NOMO-1 treated with DMSO at 0.1 percent for 48 hours (cell line): ENCODE measurements around the gene JARID2.
A peak's percentile ranks its signal among the peaks of the same experiment; 100 is the strongest.

Experiments used
- DNase-seq: peaks from one replicate; lab custom pipeline; 2025; ENCODE audit not compliant: unreplicated experiment; lab: John Stamatoyannopoulos, UW

JARID2 gene

GRCh38 chr6:15246666-15247499, 1.0 kb downstream of the JARID2 start:
- DNase-seq = no peak

GRCh38 chr6:15247500-15248450, 1.9 kb downstream of the JARID2 start:
- DNase-seq = peak; percentile 25

GRCh38 chr6:15248451-15249370, 2.8 kb downstream of the JARID2 start:
- DNase-seq = peak; percentile 90

- no peak for DNase-seq
Measured at GRCh38 chr6:15249371-15250019, 3.6 kb downstream of the JARID2 start.

GRCh38 chr6:15250187-15251168, 4.6 kb downstream of the JARID2 start:
- no peak for DNase-seq

- DNase-seq = no peak
Measured at GRCh38 chr6:15252195-15252594, 6.3 kb downstream of the JARID2 start.

- no peak for DNase-seq
Measured at GRCh38 chr6:15253203-15254022, 7.5 kb downstream of the JARID2 start.

GRCh38 chr6:15254070-15254975, 8.5 kb downstream of the JARID2 start:
- peak; percentile 82 for DNase-seq

- no peak for DNase-seq
Measured at GRCh38 chr6:15255481-15255880, 9.6 kb downstream of the JARID2 start.

- no peak for DNase-seq
Measured at GRCh38 chr6:15255909-15256395, 10.1 kb downstream of the JARID2 start.

- no peak for DNase-seq
Measured at GRCh38 chr6:15256538-15257271, 10.8 kb downstream of the JARID2 start.

GRCh38 chr6:15257357-15258132, 11.7 kb downstream of the JARID2 start:
- DNase-seq = no peak

- no peak for DNase-seq
Measured at GRCh38 chr6:15259766-15260098, 13.9 kb downstream of the JARID2 start.

- no peak for DNase-seq
Measured at GRCh38 chr6:15260099-15260821, 14.4 kb downstream of the JARID2 start.

- DNase-seq = no peak
Measured at GRCh38 chr6:15263780-15264374, 18.0 kb downstream of the JARID2 start.
